GM18520 (cell line): Measurements from ENCODE around the gene CPEB4.

Source experiments
- ATAC-seq: cut with Tn5 transposase; IDR thresholded peaks from one replicate; pipeline ENCODE4 v1.9.1; 2021; ENCODE audit not compliant: unreplicated experiment

CPEB4 gene

GRCh38 chr5:173911623-173912022, 23.5 kb downstream of the CPEB4 start:
- no peak for ATAC-seq

- ATAC-seq = no peak
These were observed 25.7 kb downstream of the CPEB4 start for GRCh38 chr5:173913686-173914321.

- ATAC-seq = no peak
These were observed 27.3 kb downstream of the CPEB4 start for GRCh38 chr5:173915310-173916014.

GRCh38 chr5:173916233-173916632, 28.1 kb downstream of the CPEB4 start:
- no peak for ATAC-seq

- peak; percentile 74 for ATAC-seq
These were observed 29.9 kb downstream of the CPEB4 start for GRCh38 chr5:173917788-173918786.

- ATAC-seq = no peak
These were observed 31.3 kb downstream of the CPEB4 start for GRCh38 chr5:173919443-173919842.

GRCh38 chr5:173920024-173920753, 32.0 kb downstream of the CPEB4 start:
- ATAC-seq = no peak

GRCh38 chr5:173920866-173921555, 32.9 kb downstream of the CPEB4 start:
- ATAC-seq = no peak

GRCh38 chr5:173922527-173922926, 34.4 kb downstream of the CPEB4 start:
- no peak for ATAC-seq

GRCh38 chr5:173923218-173924095, 35.3 kb downstream of the CPEB4 start:
- ATAC-seq = no peak

GRCh38 chr5:173924899-173925298, 36.8 kb downstream of the CPEB4 start:
- ATAC-seq = no peak

GRCh38 chr5:173925449-173926071, 37.4 kb downstream of the CPEB4 start:
- no peak for ATAC-seq

- no peak for ATAC-seq
These were observed 38.2 kb downstream of the CPEB4 start for GRCh38 chr5:173926359-173926758.

- ATAC-seq = no peak
These were observed 40.9 kb downstream of the CPEB4 start for GRCh38 chr5:173928871-173929574.

- no peak for ATAC-seq
These were observed 44.6 kb downstream of the CPEB4 start for GRCh38 chr5:173932695-173933139.

GRCh38 chr5:173933901-173934300, 45.8 kb downstream of the CPEB4 start:
- ATAC-seq = no peak

- no peak for ATAC-seq
These were observed 47.2 kb downstream of the CPEB4 start for GRCh38 chr5:173935396-173935795.

GRCh38 chr5:173940269-173940668, 52.1 kb downstream of the CPEB4 start:
- ATAC-seq = no peak
